ENCODE results near the gene SNTG2.

GRCh38 chr2:1248187-1248586 is 297.5 kb downstream of the SNTG2 start:
- TF ChIP-seq, protein P1, sequence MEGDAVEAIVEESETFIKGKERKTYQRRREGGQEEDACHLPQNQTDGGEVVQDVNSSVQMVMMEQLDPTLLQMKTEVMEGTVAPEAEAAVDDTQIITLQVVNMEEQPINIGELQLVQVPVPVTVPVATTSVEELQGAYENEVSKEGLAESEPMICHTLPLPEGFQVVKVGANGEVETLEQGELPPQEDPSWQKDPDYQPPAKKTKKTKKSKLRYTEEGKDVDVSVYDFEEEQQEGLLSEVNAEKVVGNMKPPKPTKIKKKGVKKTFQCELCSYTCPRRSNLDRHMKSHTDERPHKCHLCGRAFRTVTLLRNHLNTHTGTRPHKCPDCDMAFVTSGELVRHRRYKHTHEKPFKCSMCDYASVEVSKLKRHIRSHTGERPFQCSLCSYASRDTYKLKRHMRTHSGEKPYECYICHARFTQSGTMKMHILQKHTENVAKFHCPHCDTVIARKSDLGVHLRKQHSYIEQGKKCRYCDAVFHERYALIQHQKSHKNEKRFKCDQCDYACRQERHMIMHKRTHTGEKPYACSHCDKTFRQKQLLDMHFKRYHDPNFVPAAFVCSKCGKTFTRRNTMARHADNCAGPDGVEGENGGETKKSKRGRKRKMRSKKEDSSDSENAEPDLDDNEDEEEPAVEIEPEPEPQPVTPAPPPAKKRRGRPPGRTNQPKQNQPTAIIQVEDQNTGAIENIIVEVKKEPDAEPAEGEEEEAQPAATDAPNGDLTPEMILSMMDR (IDR thresholded peaks at IDR 0.05), result no peak
- no peak for TF ChIP-seq POLR2A (IDR thresholded peaks at IDR 0.05)
